OCI-LY7 (cell line): Measurements from ENCODE around the gene CPSF7.

Source experiments
- EZH2phosphoT487 ChIP-seq: fragments of 200-600 bp; sonication (generic); IDR thresholded peaks from 2 replicates; pipeline ENCODE4 v1.6.1; 2018; ENCODE audit warnings: low read depth, borderline replicate concordance, mild to moderate bottlenecking, mixed run types, antibody characterized with exemption, low read length, moderate library complexity, mixed read lengths
- TF ChIP-seq, protein P1 (sequence below): fragments of 200-600 bp; sonication (generic); conservative IDR thresholded peaks from 2 replicates; pipeline ENCODE4 v1.5.1; 2014; ENCODE audit warnings: mild to moderate bottlenecking, antibody characterized with exemption, low read length, moderate library complexity, mixed read lengths

DNA sequence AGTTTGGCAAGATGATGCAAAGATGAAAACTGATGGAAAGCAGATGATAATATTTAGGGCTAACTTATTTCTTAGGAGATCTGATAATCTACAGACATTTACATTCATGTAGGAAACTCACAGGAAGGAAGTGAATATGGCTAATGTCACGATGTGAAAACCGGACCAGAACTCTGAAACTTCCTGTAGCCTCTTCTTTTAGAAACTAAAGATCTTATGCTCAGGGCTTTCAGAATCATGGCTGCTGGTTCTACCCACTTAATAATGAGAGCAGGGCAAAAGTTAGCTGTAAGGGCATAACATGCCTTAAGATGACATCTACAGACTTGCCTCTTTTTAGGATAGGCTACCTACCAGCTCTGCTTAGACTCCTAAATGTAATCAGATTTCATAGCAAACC lies 15.2 kb downstream of the CPSF7 start:
- TF ChIP-seq, protein P1, sequence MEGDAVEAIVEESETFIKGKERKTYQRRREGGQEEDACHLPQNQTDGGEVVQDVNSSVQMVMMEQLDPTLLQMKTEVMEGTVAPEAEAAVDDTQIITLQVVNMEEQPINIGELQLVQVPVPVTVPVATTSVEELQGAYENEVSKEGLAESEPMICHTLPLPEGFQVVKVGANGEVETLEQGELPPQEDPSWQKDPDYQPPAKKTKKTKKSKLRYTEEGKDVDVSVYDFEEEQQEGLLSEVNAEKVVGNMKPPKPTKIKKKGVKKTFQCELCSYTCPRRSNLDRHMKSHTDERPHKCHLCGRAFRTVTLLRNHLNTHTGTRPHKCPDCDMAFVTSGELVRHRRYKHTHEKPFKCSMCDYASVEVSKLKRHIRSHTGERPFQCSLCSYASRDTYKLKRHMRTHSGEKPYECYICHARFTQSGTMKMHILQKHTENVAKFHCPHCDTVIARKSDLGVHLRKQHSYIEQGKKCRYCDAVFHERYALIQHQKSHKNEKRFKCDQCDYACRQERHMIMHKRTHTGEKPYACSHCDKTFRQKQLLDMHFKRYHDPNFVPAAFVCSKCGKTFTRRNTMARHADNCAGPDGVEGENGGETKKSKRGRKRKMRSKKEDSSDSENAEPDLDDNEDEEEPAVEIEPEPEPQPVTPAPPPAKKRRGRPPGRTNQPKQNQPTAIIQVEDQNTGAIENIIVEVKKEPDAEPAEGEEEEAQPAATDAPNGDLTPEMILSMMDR: no peak
- TF ChIP-seq EZH2phosphoT487: no peak
